IMR-90 (cell line): ENCODE data around the gene FNDC11. TPM values are rescaled to one million over a fixed set of nuclear protein-coding genes. Genes with fewer than 3 reads are reported as not detected.

Source experiments
- ATAC-seq: fragments of 200-7000 bp; cut with Tn5 transposase; 2 replicates; pipeline ENCODE4 v1.9.1; 2020; ENCODE audit warnings: low read depth, mild to moderate bottlenecking, moderate library complexity
- BruUV-seq: library from RNA; stranded (reverse); fragments of 400-500 nt; replicated peaks from 2 replicates; lab custom pipeline; 2021; lab: Mats Ljungman, UMichigan
- CTCF ChIA-PET: fragments of 300-600 bp; formaldehyde crosslinking; extraction: SDS; loops from one replicate; lab custom pipeline; 2021; ENCODE audit warnings: antibody characterized with exemption; lab: Yijun Ruan, JAX
- POLR2A ChIA-PET: fragments of 300-600 bp; sonication (Branson Sonifier 250); formaldehyde crosslinking; loops from one replicate; lab custom pipeline; 2022; ENCODE audit warnings: antibody characterized with exemption; ENCODE audit not compliant: unreplicated experiment; lab: Charles Lee
- DNase-seq: peaks from one replicate; pipeline ENCODE4 v3.0.0; 2013
- H2AFZ ChIP-seq: replicated peaks from 2 replicates; pipeline ENCODE3; 2013; ENCODE audit warnings: low read length, mild to moderate bottlenecking; ENCODE audit not compliant: poor library complexity
- H2AK5ac ChIP-seq: 2 replicates; pipeline ENCODE4 v1.6.1; 2013; ENCODE audit warnings: low read depth, low read length, inconsistent platforms
- H2AK9ac ChIP-seq: replicated peaks from 2 replicates; pipeline ENCODE3; 2013; ENCODE audit warnings: mild to moderate bottlenecking, low read depth, low read length, moderate library complexity; ENCODE audit not compliant: poor library complexity
- H2BK120ac ChIP-seq: 2 replicates; pipeline ENCODE4 v1.6.1; 2013; ENCODE audit warnings: low read depth, low read length, inconsistent platforms
- H2BK15ac ChIP-seq: 3 replicates; pipeline ENCODE4 v1.6.1; 2013; ENCODE audit warnings: low read depth, low read length, inconsistent platforms
- H2BK20ac ChIP-seq: 2 replicates; pipeline ENCODE4 v1.6.1; 2013; ENCODE audit warnings: low read depth, mild to moderate bottlenecking, inconsistent platforms, low read length, moderate library complexity
- H2BK5ac ChIP-seq: 2 replicates; pipeline ENCODE4 v1.6.1; 2013; ENCODE audit warnings: mild to moderate bottlenecking, low read depth, low read length, inconsistent platforms; ENCODE audit not compliant: poor library complexity, severe bottlenecking
- H3K14ac ChIP-seq: replicated peaks from 2 replicates; pipeline ENCODE4 v1.6.1; 2013; ENCODE audit warnings: low read depth, low read length, inconsistent platforms
- H3K18ac ChIP-seq: 2 replicates; pipeline ENCODE4 v1.6.1; 2013; ENCODE audit warnings: low read depth, low read length, control low read depth
- H3K23ac ChIP-seq: 2 replicates; pipeline ENCODE4 v1.6.1; 2013; ENCODE audit warnings: low read depth, low read length, inconsistent platforms
- H3K27ac ChIP-seq: 2 replicates; pipeline ENCODE4 v1.5.1; 2013; ENCODE audit warnings: mild to moderate bottlenecking, control low read depth, low read length; ENCODE audit not compliant: insufficient read depth
- H3K27me3 ChIP-seq: 2 replicates; pipeline ENCODE4 v1.6.1; 2013; ENCODE audit warnings: low read length; ENCODE audit not compliant: control insufficient read depth, insufficient read depth
- H3K36me3 ChIP-seq: 2 replicates; pipeline ENCODE4 v1.6.1; 2013; ENCODE audit warnings: low read length, mixed read lengths; ENCODE audit not compliant: control insufficient read depth, insufficient read depth
- H3K4ac ChIP-seq: 2 replicates; pipeline ENCODE4 v1.6.1; 2013; ENCODE audit warnings: low read depth, low read length, inconsistent platforms
- H3K4me1 ChIP-seq: 2 replicates; pipeline ENCODE4 v1.6.1; 2013; ENCODE audit warnings: low read length, mixed read lengths; ENCODE audit not compliant: control insufficient read depth, insufficient read depth
- H3K4me2 ChIP-seq: 2 replicates; pipeline ENCODE4 v1.6.1; 2013; ENCODE audit warnings: low read depth, mild to moderate bottlenecking, control low read depth, low read length, moderate library complexity
- H3K4me3 ChIP-seq: 2 replicates; pipeline ENCODE4 v1.5.1; 2013; ENCODE audit warnings: low read depth, mild to moderate bottlenecking, control low read depth, low read length, moderate library complexity; ENCODE audit not compliant: insufficient read depth
- H3K56ac ChIP-seq: 2 replicates; pipeline ENCODE4 v1.6.1; 2013; ENCODE audit warnings: low read length, inconsistent platforms; ENCODE audit not compliant: insufficient read depth; ENCODE audit errors: extremely low read depth
- H3K79me1 ChIP-seq, 2 experiments: 2 replicates each; pipeline ENCODE4 v1.6.1; 2013; ENCODE audit warnings: low read length in 2 of 2, inconsistent platforms in 1 of 2, low read depth in 1 of 2
- H3K9ac ChIP-seq: 2 replicates; pipeline ENCODE4 v1.6.1; 2013; ENCODE audit warnings: low read depth, low read length, control low read depth
- H3K9me1 ChIP-seq: 2 replicates; pipeline ENCODE4 v1.6.1; 2013; ENCODE audit warnings: low read length, inconsistent platforms; ENCODE audit not compliant: insufficient read depth
- H3K9me3 ChIP-seq: 2 replicates; pipeline ENCODE4 v1.6.1; 2013; ENCODE audit warnings: low read length; ENCODE audit not compliant: control insufficient read depth, insufficient read depth
- H4K20me1 ChIP-seq: 2 replicates; pipeline ENCODE4 v1.6.1; 2013; ENCODE audit warnings: low read length, inconsistent platforms; ENCODE audit not compliant: insufficient read depth
- H4K5ac ChIP-seq: 2 replicates; pipeline ENCODE4 v1.6.1; 2013; ENCODE audit warnings: mild to moderate bottlenecking, low read depth, low read length, control low read depth
- H4K8ac ChIP-seq, 2 experiments: 2 replicates each; pipeline ENCODE4 v1.6.1; 2013; ENCODE audit warnings: low read depth in 2 of 2, low read length in 2 of 2, control low read depth in 1 of 2, inconsistent platforms in 1 of 2
- H4K91ac ChIP-seq: 2 replicates; pipeline ENCODE4 v1.6.1; 2013; ENCODE audit warnings: low read depth, low read length, inconsistent platforms; ENCODE audit not compliant: insufficient read depth
- MAZ ChIP-seq: IDR thresholded peaks from 2 replicates; pipeline ENCODE4 v1.6.1; 2012; ENCODE audit warnings: low read depth, mild to moderate bottlenecking, low read length, improper control_type of control experiment, moderate library complexity, borderline replicate concordance
- WGBS, 2 experiments: methylation state at CpG; one replicate each; pipeline versions ENCODE4 v1.1.5 to v1.1.7; 2013; ENCODE audit warnings: missing lambda C conversion rate in 2 of 2; ENCODE audit not compliant: insufficient read length in 1 of 2; ENCODE audit errors: extremely low coverage in 2 of 2; 5-methylcytosine and 5-hydroxymethylcytosine counted together
- dilution Hi-C: fragments of 300-500 bp; cut with HindIII; formaldehyde crosslinking; loops from one replicate; pipeline ENCODE4 v1.14.3; 2018; ENCODE audit warnings: low sequenced_read_pairs; ENCODE audit not compliant: unreplicated experiment
- in situ Hi-C: fragments of 300-500 bp; cut with MboI; formaldehyde crosslinking; loops from 3 replicates; pipeline ENCODE4 v1.14.3; 2019; ENCODE audit warnings: low sequenced_read_pairs, inconsistent platforms, mixed read lengths
- intact Hi-C: fragments of 100-400 bp; cut with micrococcal nuclease; formaldehyde crosslinking; loops from 2 replicates; pipeline ENCODE4 v1.10.0; 2022
- polyA plus RNA-seq, 3 experiments: library from polyadenylated mRNA; depleted of rRNA; stranded (reverse); fragments of >200 nt; gene quantifications; 2 replicates each; pipeline ENCODE4 v1.2.3, GENCODE V29; 2012; ENCODE audit warnings: low replicate concordance in 1 of 3
- total RNA-seq: library from RNA; depleted of rRNA; stranded (reverse); fragments of >200 nt; gene quantifications from 2 replicates; pipeline ENCODE4 v1.2.3, GENCODE V29; 2012

FNDC11 gene
- total and polyA plus RNA-seq, 2 of the 4 experiments (the other 2 are of a cell fraction): 0.36 to 1.0 TPM

GRCh38 chr20:63542696-63543095, 11.3 kb upstream of the FNDC11 start:
- CTCF ChIA-PET: no interaction called here
- no peak for ATAC-seq
- BruUV-seq: no TSS peak

More at GRCh38 chr20:63542696-63543095, 11.3 kb upstream of the FNDC11 start:
- TF ChIP-seq MAZ: no peak
- Histone ChIP-seq H4K91ac (no peak overlapping the region), H3K18ac (no peak overlapping the region), H3K27me3 (peaks cover 24% of the 10 kb centered on the region; the same call in 1 of the 2 replicates), H2BK15ac (no peak overlapping the region), H3K4me1 (peaks cover 3% of the 10 kb centered on the region; the same call in 1 of the 2 replicates), H2AK9ac (no peak overlapping the region), H2BK20ac (no peak overlapping the region), H3K56ac (no peak overlapping the region), H3K4me2 (no peak overlapping the region), H4K20me1 (no peaks in the 10 kb centered on the region), H3K9me3 (no peaks in the 10 kb centered on the region), H3K14ac (no peak overlapping the region), H4K5ac (no peak overlapping the region), H3K79me1 (no peaks in the 10 kb centered on the region), H2AFZ (no peak overlapping the region), H3K4ac (no peak overlapping the region), H3K36me3 (no peaks in the 10 kb centered on the region), H2BK5ac (no peak overlapping the region), H2BK120ac (no peak overlapping the region), H4K8ac (no peak overlapping the region), H3K27ac (no peak overlapping the region), H3K9ac (no peak overlapping the region), H3K9me1 (no peaks in the 10 kb centered on the region), H3K23ac (no peak overlapping the region), H2AK5ac (no peak overlapping the region), H3K4me3 (no peak overlapping the region)
- in situ Hi-C loops (no loop called here), dilution Hi-C loops (no loop called here), intact Hi-C loops (no loop called here)
- WGBS, 2 experiments: 71% methylated on average over 9 of the region's 10 CpGs; no CpG with 5 or more reads in 1 of the 2 experiments
- no peak for DNase-seq
- POLR2A ChIA-PET: no interaction called here
